HepG2 (cell line): Measurements from ENCODE around the gene PRKACA. TPM values are rescaled to one million over a fixed set of nuclear protein-coding genes. Genes with fewer than 3 reads are reported as not detected.

Experiments used
- ARID2 ChIP-seq: sonication (generic); formaldehyde crosslinking; IDR thresholded peaks from 2 replicates; pipeline ENCODE4 v1.8.1; 2022; ENCODE audit warnings: mild to moderate bottlenecking, missing genetic modification reagents, borderline replicate concordance
- GFI1 ChIP-seq: sonication (generic); formaldehyde crosslinking; IDR thresholded peaks from 2 replicates; pipeline ENCODE4 v1.5.0; 2020; ENCODE audit warnings: missing genetic modification reagents, mild to moderate bottlenecking, borderline replicate concordance
- KMT2B ChIP-seq: IDR thresholded peaks from 2 replicates; pipeline ENCODE4 v1.6.1; 2016; ENCODE audit warnings: missing genetic modification reagents, missing compliant biosample characterization
- NR2F1 ChIP-seq, 2 experiments: fragments of 450-650 bp in 1 of 2; formaldehyde crosslinking in 1 of 2; IDR thresholded peaks; 2 replicates each; pipeline versions ENCODE4 v1.5.0 to v1.6.1; 2016 to 2020; ENCODE audit warnings: mild to moderate bottlenecking in 1 of 2, missing compliant biosample characterization in 1 of 2, missing genetic modification reagents in 1 of 2, moderate library complexity in 1 of 2
- PHF21A ChIP-seq: sonication (generic); formaldehyde crosslinking; IDR thresholded peaks from 2 replicates; pipeline ENCODE4 v1.5.0; 2020; ENCODE audit warnings: mild to moderate bottlenecking, missing genetic modification reagents
- RFXANK ChIP-seq: IDR thresholded peaks from 2 replicates; pipeline ENCODE4 v1.6.1; 2016
- SRY ChIP-seq: sonication (generic); formaldehyde crosslinking; IDR thresholded peaks from 2 replicates; pipeline ENCODE4 v1.8.0; 2022; ENCODE audit warnings: mild to moderate bottlenecking, missing genetic modification reagents
- YEATS4 ChIP-seq: sonication (generic); formaldehyde crosslinking; IDR thresholded peaks from 2 replicates; pipeline ENCODE4 v1.4.0; 2020; ENCODE audit warnings: missing genetic modification reagents, borderline replicate concordance
- ZNF431 ChIP-seq: sonication (generic); formaldehyde crosslinking; IDR thresholded peaks from 2 replicates; pipeline ENCODE4 v1.9.0; 2022; ENCODE audit warnings: missing genetic modification reagents, low read depth, mild to moderate bottlenecking, borderline replicate concordance
- ZNF816 ChIP-seq: sonication (generic); formaldehyde crosslinking; IDR thresholded peaks from 2 replicates; pipeline ENCODE4 v1.8.0; 2022; ENCODE audit warnings: missing genetic modification reagents, mild to moderate bottlenecking, borderline replicate concordance
- polyA plus RNA-seq, 8 experiments: library from polyadenylated mRNA; depleted of rRNA in 3 of 8; stranded (reverse) in 7 of 8; unstranded in 1 of 8; fragments of >200 nt; fragmentation: Illumina TruSeq in 4 of 8; extraction: Trizol in 4 of 8; gene quantifications; 2 replicates each; pipeline versions ENCODE4 v1.2.1 to v1.2.3, GENCODE V29; 2011 to 2016; ENCODE audit warnings: low read depth in 4 of 8, missing spikeins in 1 of 8, mixed read lengths in 1 of 8; ENCODE audit not compliant: insufficient read depth in 1 of 8
- total RNA-seq, 5 experiments: library from RNA; depleted of rRNA; stranded (reverse); fragments of >200 nt; fragmentation: Illumina TruSeq; extraction: Trizol; gene quantifications; 2 replicates each; pipeline ENCODE4 v1.2.3, GENCODE V29; 2016; ENCODE audit warnings: low read depth in 1 of 5
- TF ChIP-seq, protein P1 (sequence below): sonication (generic); formaldehyde crosslinking; IDR thresholded peaks from 2 replicates; pipeline ENCODE4 v1.4.0; 2020; ENCODE audit warnings: mild to moderate bottlenecking, low read depth, missing genetic modification reagents
- TF ChIP-seq, protein P2 (sequence below): sonication (generic); formaldehyde crosslinking; IDR thresholded peaks from 2 replicates; pipeline ENCODE4 v1.8.1; 2023; ENCODE audit warnings: mild to moderate bottlenecking, moderate library complexity, missing genetic modification reagents
- TF ChIP-seq, protein P3 (sequence below): sonication (generic); formaldehyde crosslinking; IDR thresholded peaks from 2 replicates; pipeline ENCODE4 v1.8.0; 2022; ENCODE audit warnings: mild to moderate bottlenecking, missing genetic modification reagents; ENCODE audit not compliant: insufficient replicate concordance
- TF ChIP-seq, protein P4 (sequence below): IDR thresholded peaks from 2 replicates; pipeline ENCODE4 v1.6.1; 2016; ENCODE audit warnings: low read depth, control low read depth
- TF ChIP-seq, protein P5 (sequence below): sonication (generic); formaldehyde crosslinking; IDR thresholded peaks from 2 replicates; pipeline ENCODE4 v1.8.1; 2023; ENCODE audit warnings: mild to moderate bottlenecking, inconsistent platforms, moderate library complexity, missing genetic modification reagents, borderline replicate concordance
- TF ChIP-seq, protein P6 (sequence below): sonication (generic); formaldehyde crosslinking; IDR thresholded peaks from 2 replicates; pipeline ENCODE4 v1.4.0; 2020; ENCODE audit warnings: mild to moderate bottlenecking, missing genetic modification reagents
- TF ChIP-seq, protein P7 (sequence below): IDR thresholded peaks from 2 replicates; pipeline ENCODE4 v1.6.1; 2016; ENCODE audit warnings: missing compliant biosample characterization, missing genetic modification reagents, borderline replicate concordance

The PRKACA gene
- total and polyA plus RNA-seq, 2 of the 13 experiments (the other 11 are each of a cell fraction or from before 2014, with no cell fraction given) = 11.0 to 18.2 TPM

DNA sequence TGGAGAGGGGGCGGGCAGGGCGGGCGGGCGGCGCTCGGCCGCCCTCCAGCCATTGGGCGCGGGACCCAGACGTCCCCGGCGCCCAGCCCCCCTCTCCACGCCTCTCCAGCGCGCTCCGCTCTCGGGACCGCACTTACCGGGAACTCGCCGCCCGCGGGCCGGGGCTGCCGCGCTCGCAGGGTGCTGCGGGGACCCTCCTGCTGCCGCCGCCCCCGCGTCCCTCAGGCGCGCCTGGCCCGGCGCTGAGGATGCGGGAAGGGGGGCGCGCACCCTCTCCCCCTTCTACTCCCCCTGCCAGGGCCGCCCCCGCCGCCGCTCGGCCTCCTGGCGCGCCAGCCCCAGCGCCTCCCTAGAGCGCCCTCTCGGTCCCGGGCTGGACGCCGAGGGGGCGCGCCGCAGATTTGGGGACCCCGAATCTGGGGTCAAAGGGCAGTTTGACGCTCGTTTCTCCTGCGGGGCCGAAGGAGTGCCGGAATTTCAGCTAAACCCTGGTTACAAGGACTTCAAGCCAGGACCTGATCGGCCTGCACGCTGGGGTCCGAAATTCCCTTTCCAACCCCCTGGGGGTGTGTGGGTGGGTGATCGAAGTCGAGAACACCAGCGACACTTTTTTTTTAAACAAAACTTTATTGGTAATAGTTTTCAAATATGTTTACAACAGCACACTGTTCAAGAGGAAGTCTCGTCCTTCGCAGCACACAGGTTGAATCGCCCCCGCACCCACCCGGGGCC is 26.3 kb downstream of the PRKACA start (continued):
- TF ChIP-seq, protein P1, sequence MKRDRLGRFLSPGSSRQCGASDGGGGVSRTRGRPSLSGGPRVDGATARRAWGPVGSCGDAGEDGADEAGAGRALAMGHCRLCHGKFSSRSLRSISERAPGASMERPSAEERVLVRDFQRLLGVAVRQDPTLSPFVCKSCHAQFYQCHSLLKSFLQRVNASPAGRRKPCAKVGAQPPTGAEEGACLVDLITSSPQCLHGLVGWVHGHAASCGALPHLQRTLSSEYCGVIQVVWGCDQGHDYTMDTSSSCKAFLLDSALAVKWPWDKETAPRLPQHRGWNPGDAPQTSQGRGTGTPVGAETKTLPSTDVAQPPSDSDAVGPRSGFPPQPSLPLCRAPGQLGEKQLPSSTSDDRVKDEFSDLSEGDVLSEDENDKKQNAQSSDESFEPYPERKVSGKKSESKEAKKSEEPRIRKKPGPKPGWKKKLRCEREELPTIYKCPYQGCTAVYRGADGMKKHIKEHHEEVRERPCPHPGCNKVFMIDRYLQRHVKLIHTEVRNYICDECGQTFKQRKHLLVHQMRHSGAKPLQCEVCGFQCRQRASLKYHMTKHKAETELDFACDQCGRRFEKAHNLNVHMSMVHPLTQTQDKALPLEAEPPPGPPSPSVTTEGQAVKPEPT (CRISPR knock-in tag) = peak; percentile 74; the same call in 1 of the 2 replicates
- TF ChIP-seq ZNF816 (CRISPR knock-in tag) (no peak), PHF21A (CRISPR knock-in tag) (peak; percentile 23; the same call in 1 of the 2 replicates), ZNF431 (0 out of 2 replicates have a peak, but pooled peaks have one; percentile 33), KMT2B (no peak), NR2F1 (CRISPR knock-in tag; IDR thresholded peaks at IDR 0.05) (peak in 1 of 2 experiments; percentile 62; a peak in 2 of 4 replicates), ARID2 (CRISPR knock-in tag) (no peak), GFI1 (CRISPR knock-in tag) (0 out of 2 replicates have a peak, but pooled peaks have one; percentile 20), RFXANK (CRISPR knock-in tag) (no peak), SRY (CRISPR knock-in tag) (peak; percentile 73; the same call in 1 of the 2 replicates), YEATS4 (CRISPR knock-in tag) (peak; percentile 66; the same call in 1 of the 2 replicates)
- TF ChIP-seq, protein P2, sequence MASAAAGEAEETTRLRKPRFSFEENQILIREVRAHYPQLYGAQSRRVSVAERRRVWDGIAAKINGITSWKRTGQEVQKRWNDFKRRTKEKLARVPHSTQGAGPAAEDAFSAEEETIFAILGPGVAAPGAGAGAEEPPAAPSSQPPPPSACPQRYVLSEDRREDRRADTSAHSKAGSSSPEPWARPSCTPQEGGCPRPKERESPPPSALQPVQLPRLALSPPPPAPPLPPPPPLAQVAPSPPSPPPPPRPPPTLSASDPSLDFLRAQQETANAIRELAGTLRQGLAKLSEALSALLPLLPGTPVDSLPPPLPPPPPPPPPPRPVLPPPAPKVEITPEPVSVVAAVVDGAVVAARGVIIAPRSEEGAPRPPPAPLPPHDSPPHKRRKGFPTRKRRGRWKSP = peak; percentile 54; the same call in 1 of the 2 replicates
- TF ChIP-seq, protein P3, sequence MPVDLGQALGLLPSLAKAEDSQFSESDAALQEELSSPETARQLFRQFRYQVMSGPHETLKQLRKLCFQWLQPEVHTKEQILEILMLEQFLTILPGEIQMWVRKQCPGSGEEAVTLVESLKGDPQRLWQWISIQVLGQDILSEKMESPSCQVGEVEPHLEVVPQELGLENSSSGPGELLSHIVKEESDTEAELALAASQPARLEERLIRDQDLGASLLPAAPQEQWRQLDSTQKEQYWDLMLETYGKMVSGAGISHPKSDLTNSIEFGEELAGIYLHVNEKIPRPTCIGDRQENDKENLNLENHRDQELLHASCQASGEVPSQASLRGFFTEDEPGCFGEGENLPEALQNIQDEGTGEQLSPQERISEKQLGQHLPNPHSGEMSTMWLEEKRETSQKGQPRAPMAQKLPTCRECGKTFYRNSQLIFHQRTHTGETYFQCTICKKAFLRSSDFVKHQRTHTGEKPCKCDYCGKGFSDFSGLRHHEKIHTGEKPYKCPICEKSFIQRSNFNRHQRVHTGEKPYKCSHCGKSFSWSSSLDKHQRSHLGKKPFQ (CRISPR knock-in tag) = peak; percentile 34
- TF ChIP-seq, protein P4, sequence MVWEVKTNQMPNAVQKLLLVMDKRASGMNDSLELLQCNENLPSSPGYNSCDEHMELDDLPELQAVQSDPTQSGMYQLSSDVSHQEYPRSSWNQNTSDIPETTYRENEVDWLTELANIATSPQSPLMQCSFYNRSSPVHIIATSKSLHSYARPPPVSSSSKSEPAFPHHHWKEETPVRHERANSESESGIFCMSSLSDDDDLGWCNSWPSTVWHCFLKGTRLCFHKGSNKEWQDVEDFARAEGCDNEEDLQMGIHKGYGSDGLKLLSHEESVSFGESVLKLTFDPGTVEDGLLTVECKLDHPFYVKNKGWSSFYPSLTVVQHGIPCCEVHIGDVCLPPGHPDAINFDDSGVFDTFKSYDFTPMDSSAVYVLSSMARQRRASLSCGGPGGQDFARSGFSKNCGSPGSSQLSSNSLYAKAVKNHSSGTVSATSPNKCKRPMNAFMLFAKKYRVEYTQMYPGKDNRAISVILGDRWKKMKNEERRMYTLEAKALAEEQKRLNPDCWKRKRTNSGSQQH (CRISPR knock-in tag) = no peak
- TF ChIP-seq, protein P5, sequence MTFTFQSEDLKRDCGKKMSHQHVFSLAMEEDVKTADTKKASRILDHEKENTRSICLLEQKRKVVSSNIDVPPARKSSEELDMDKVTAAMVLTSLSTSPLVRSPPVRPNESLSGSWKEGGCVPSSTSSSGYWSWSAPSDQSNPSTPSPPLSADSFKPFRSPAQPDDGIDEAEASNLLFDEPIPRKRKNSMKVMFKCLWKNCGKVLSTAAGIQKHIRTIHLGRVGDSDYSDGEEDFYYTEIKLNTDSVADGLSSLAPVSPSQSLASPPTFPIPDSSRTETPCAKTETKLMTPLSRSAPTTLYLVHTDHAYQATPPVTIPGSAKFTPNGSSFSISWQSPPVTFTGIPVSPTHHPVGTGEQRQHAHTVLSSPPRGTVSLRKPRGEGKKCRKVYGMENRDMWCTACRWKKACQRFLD (CRISPR knock-in tag) = no peak
- TF ChIP-seq, protein P6, sequence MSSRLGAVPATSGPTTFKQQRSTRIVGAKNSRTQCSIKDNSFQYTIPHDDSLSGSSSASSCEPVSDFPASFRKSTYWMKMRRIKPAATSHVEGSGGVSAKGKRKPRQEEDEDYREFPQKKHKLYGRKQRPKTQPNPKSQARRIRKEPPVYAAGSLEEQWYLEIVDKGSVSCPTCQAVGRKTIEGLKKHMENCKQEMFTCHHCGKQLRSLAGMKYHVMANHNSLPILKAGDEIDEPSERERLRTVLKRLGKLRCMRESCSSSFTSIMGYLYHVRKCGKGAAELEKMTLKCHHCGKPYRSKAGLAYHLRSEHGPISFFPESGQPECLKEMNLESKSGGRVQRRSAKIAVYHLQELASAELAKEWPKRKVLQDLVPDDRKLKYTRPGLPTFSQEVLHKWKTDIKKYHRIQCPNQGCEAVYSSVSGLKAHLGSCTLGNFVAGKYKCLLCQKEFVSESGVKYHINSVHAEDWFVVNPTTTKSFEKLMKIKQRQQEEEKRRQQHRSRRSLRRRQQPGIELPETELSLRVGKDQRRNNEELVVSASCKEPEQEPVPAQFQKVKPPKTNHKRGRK (CRISPR knock-in tag) = no peak
- TF ChIP-seq, protein P7, sequence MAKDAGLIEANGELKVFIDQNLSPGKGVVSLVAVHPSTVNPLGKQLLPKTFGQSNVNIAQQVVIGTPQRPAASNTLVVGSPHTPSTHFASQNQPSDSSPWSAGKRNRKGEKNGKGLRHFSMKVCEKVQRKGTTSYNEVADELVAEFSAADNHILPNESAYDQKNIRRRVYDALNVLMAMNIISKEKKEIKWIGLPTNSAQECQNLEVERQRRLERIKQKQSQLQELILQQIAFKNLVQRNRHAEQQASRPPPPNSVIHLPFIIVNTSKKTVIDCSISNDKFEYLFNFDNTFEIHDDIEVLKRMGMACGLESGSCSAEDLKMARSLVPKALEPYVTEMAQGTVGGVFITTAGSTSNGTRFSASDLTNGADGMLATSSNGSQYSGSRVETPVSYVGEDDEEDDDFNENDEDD = peak; percentile 25; the same call in 1 of the 2 replicates
